SK-MEL-5 (cell line): ENCODE measurements around the gene DCLK1. TPM values are rescaled to one million over a fixed set of nuclear protein-coding genes. Genes with fewer than 3 reads are reported as not detected.
A peak's percentile ranks its signal among the peaks of the same experiment; 100 is the strongest.

Experiments
- DNase-seq: peaks from one replicate; pipeline ENCODE4 v3.0.0-alpha.2; 2016; ENCODE audit warnings: low read depth, low spot score
- in situ Hi-C: cut with HindIII; loops from 2 replicates; pipeline ENCODE4 v1.10.0; 2016; ENCODE audit warnings: low sequenced_read_pairs, high pct_unique_total_duplicates, low pct_unique_long_range_greater_than_20kb
- total RNA-seq: library from RNA; depleted of rRNA; stranded (reverse); fragments of >200 nt; shearing (Covaris generic); gene quantifications from 2 replicates; pipeline ENCODE4 v1.2.3, GENCODE V29; 2014; rRNA removed

Gene DCLK1
- total RNA-seq, 1 experiment from 2014 or later, result 35.6 TPM

- in situ Hi-C loops, result no loop called here
- peak; percentile 73 for DNase-seq
These were observed 410.3 kb downstream of the DCLK1 start for GRCh38 chr13:35720690-35721554.

DNA sequence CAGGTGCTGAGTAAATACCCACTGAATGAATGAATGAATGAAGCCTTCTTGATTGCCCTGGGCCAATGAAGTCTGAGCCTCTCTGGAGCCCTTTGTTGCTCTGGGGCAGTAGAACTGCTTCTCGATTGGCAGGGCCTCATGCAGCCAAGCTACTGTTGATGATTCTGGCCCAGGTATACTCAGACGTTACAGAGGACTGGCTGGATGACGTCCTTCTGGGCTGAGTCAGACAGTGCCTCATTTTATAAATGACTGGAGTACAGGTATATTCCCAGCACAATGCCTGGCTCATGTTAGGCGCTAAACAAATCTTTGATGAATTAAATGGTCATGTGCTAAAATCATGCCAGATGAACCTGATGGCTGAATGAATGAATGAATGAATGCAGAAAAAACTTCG, 410.9 kb downstream of the DCLK1 start:
- no peak for DNase-seq
- in situ Hi-C loops, result no loop called here

Other genes starting within 250 kb of the DCLK1 start
- not detected in 2 replicates for gene SOHLH2, start 83.2 kb upstream of the DCLK1 start, total RNA-seq
- 1.7 and 1.9 TPM in 2 replicates for gene CCDC169, start 166.4 kb upstream of the DCLK1 start, total RNA-seq
- 143 and 154 TPM in 2 replicates for gene SPART, start 215.0 kb upstream of the DCLK1 start, total RNA-seq